Measurements from ENCODE around the gene CHGA.

The CHGA gene

DNA sequence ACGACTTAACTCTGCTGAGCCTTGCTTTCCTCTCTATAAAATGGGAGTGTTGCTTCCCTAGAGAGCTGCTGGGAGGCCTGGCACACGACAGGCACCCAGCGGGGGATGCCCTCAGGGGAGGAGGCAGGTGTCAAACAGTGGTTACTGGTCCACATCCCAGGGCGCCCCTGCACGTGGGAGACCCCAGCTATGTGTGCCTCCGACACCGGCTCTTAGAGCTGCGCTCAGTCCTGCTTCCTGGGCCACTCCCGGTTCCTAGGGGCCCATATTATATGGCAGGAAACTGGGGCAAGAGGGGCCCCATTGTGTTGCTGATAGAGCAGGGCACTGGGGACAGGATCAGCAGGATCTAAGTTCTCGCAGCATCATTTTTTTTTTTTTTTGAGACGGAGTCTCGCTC is 47.3 kb downstream of the CHGA start:
- DNase-seq (ENCODE audit: low read depth): no peak
- TF ChIP-seq, protein P1, sequence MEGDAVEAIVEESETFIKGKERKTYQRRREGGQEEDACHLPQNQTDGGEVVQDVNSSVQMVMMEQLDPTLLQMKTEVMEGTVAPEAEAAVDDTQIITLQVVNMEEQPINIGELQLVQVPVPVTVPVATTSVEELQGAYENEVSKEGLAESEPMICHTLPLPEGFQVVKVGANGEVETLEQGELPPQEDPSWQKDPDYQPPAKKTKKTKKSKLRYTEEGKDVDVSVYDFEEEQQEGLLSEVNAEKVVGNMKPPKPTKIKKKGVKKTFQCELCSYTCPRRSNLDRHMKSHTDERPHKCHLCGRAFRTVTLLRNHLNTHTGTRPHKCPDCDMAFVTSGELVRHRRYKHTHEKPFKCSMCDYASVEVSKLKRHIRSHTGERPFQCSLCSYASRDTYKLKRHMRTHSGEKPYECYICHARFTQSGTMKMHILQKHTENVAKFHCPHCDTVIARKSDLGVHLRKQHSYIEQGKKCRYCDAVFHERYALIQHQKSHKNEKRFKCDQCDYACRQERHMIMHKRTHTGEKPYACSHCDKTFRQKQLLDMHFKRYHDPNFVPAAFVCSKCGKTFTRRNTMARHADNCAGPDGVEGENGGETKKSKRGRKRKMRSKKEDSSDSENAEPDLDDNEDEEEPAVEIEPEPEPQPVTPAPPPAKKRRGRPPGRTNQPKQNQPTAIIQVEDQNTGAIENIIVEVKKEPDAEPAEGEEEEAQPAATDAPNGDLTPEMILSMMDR (IDR thresholded peaks at IDR 0.05; ENCODE audit: low read length, missing control alignments): no peak
- no peak overlapping the region for H3K4me3 ChIP-seq (replicated peaks; ENCODE audit: low read depth, low read length)

DNA sequence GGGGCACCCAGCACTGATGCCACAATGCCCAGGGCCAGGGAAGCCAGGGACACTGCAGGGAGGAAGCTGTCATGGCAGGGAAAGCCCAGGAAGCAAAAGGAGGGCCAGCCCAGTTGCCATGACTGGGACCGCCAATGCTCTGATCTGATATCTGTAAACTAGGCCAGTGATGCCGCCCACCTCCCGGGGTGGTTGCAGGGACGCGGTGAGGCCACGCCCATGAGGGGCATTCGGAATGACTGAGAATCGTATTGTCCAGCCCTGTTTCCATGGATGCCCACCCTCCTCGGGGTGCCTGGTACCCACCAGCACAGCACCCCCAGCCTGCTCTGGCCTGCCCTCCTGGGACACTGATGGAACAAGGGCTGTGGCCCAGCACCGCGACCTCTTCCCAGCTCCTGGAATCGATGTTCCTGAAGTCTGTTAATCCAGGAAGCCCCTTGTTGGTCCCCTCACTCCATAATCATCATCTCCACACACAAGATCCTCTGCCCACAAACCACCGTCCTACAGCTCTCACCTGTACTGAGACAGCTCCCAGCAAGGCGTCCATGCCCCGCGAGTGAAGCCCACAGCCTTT is 48.7 kb downstream of the CHGA start:
- DNase-seq (ENCODE audit: low read depth): no peak
- TF ChIP-seq, protein P1 (IDR thresholded peaks at IDR 0.05; ENCODE audit: low read length, missing control alignments): no peak
- H3K4me3 ChIP-seq (replicated peaks; ENCODE audit: low read depth, low read length): no peak overlapping the region

DNA sequence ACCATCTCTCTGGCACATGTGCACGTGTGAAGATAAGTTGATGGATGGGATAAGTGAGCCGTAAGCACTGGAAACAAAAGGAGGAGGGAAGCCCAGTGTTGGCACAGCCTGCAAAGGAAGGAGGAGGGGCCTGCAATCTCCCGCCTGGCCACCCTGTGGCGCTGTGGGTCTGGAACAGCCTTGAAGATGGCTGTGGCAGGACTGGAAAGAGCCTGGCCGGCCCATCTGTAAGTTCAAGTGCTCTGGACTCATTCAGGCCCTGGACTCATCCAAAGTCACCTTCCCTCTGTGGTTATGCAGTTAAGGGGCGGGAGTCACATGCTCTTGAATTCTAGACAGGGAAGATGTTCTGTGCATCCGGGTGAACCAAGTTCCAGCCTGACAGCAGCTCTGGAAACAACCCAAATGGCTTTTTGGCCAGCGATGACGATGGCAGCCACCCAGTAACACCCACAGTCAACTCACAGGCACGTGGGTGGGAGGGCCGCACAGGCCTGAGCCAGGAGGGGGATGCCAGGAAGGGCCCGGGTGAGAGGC is 50.4 kb downstream of the CHGA start:
- no peak overlapping the region for H3K4me3 ChIP-seq (replicated peaks; ENCODE audit: low read depth, low read length)
- TF ChIP-seq, protein P1 (IDR thresholded peaks at IDR 0.05; ENCODE audit: low read length, missing control alignments): peak; percentile 82
- DNase-seq (ENCODE audit: low read depth): peak; percentile 72

DNA sequence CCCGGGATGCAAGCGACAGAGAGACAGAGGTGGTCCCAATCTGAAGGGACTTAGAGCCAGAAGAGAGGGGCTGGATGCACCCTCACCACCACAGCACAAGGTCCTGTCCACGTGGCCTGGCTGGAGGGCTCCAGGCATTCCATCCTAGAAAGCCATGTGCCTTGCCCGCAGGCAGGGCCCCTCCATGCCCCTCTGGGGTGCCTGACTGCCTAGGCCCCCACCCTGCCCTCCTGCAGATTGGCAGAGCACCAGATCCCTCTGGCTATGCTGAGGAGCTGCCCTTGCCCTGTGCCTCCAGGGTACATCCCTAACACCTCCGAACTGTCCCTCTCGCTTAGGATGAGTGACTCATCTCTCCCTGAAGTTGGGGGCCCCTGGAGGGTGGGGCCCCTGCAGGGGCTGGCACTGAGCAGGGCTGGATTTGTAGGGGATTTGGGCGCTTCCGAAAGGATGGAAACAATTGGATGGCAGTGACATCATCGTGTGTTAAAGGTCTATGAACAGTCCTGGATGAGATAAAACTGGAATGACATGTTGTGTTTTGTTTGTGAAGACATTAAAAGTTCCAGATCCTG is 50.9 kb downstream of the CHGA start:
- DNase-seq (ENCODE audit: low read depth): no peak
- no peak overlapping the region for H3K4me3 ChIP-seq (replicated peaks; ENCODE audit: low read depth, low read length)
- TF ChIP-seq, protein P1 (IDR thresholded peaks at IDR 0.05; ENCODE audit: low read length, missing control alignments): no peak

DNA sequence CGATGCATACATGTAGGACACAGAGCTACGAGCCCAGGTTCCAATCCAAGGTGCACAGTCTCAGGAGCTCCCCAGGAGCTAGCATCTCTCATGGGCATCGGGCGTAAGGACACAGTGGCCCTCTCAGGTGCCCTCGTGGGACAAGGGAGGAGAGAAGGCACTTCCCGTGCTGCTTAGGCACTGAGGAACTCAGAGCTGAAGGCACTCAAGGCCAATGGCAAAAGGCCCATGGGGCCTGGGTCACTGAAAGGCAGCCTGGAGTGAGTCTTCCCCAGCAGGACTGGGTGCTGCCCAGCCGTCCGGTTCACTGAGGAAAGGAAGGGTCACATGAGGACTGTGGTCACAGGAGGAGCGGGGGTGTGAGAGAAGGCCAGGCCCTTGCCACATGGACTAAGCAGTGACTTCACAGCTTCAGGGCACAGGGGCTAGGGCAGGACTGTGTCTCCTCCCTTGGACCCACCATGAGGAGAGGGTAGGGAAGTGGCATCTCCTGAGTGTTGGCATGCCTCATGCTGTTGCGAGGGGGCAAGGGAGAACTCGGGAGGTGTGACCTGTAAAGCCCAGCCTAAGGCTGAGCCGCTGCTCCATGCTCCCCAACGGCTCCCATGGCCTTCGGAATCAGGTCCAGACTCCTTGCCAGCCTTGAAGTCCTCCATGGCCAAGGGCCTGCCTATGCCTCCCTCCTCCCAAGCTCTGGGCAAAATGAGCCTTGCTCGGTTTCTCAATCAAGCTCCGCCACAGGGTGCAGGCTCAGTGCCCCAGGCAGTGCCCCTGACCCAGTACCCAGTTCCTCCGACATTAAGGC is 51.8 kb downstream of the CHGA start:
- TF ChIP-seq, protein P1 (IDR thresholded peaks at IDR 0.05; ENCODE audit: low read length, missing control alignments): no peak
- no peak for DNase-seq (ENCODE audit: low read depth)
- no peak overlapping the region for H3K4me3 ChIP-seq (replicated peaks; ENCODE audit: low read depth, low read length)

DNA sequence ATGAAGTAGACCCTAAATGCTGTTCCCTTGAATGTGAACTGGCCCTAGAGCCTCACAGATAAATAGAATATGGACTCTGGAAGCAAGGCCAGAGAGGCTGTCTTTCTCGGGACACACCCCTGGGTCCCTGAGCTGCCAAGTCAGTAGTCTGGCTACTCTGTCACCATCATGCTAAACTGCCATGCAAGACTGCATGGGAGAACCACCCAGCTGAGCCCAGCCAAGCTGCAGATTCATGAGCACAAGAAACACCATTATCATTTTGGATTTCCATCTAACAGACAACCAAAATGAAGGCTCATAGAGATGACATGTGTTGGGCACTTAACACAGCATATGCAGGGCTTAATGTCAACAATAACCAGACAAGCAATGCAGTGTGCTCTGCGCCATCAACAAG is 53.3 kb downstream of the CHGA start:
- H3K4me3 ChIP-seq (replicated peaks; ENCODE audit: low read depth, low read length): no peak overlapping the region
- TF ChIP-seq, protein P1 (IDR thresholded peaks at IDR 0.05; ENCODE audit: low read length, missing control alignments): no peak
- no peak for DNase-seq (ENCODE audit: low read depth)

Data from fibroblast of pulmonary artery (primary cell).